SW 1271 (cell line): ENCODE measurements around the gene RPTOR.

Source experiments
- DNase-seq, 2 experiments: peaks; one replicate each; lab custom pipeline; 2025; lab: John Stamatoyannopoulos, UW

RPTOR gene

DNA sequence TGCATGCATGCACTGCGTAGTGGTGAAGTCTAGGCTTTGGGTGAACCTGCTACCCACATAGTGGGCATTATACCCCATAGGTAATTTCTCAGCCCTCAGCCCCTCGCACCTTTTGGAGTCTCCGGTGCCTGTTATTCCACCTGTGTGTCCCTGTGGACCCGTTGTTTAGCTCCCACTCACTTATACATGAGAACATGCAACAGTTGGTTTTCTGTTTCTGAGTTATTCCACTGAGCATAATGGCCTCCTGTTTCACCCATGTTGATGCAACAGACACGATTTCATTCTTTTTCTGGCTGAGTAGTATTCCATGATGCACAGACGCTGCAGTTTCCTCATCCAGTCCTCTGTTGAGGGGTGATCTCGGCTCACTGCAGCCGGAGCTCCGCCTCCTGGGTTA, 305.5 kb downstream of the RPTOR start:
- no peak for DNase-seq

DNA sequence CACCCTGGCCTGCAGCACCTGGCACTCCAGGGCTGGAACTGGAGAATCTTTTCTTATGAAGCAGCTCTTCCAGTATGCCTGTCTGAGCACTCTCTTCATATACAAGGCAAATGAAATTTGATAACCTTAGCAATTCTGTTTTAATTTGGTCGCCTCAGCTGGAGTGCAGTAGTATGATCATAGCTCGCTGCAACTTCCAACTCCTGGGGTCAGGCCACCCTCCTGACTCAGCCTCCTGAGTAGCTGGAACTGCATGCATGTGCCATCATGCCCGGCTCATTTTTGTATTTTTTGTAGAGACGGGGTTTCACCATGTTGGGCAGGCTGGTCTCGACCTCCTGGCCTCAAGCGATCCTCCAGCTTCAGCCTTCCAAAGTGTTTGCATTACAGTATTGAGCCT, 306.2 kb downstream of the RPTOR start:
- DNase-seq = no peak

DNA sequence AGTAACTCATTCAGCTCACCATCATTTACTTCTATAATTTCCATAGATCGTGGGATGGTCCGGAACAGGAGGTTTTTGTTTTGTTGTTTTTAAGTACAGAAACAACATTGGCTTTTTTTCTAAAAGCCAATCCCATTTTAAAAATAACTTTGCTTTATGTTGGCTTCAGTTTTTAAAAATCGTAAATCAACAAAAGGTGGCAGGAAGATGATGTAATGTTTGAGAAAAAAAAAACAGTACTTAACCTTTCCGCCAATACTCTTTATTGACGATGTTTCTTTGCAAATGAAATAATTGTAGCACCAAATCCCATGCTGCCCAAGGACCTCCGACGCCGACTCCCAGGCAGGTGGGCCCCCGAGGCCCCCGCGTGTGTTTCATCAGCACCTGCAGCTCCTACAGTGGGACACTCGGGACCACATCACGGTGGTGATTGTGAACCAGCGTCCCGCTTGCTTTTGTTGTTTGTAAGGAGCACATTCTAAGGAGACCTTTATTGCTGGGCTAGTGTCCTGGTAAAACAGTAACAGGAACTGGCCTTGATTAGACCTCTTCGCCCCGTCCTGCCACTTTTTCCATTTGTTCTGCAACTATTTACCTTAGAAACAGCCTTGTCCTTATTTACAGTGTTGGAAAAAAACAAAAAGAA, 306.8 kb downstream of the RPTOR start:
- DNase-seq = no peak

DNA sequence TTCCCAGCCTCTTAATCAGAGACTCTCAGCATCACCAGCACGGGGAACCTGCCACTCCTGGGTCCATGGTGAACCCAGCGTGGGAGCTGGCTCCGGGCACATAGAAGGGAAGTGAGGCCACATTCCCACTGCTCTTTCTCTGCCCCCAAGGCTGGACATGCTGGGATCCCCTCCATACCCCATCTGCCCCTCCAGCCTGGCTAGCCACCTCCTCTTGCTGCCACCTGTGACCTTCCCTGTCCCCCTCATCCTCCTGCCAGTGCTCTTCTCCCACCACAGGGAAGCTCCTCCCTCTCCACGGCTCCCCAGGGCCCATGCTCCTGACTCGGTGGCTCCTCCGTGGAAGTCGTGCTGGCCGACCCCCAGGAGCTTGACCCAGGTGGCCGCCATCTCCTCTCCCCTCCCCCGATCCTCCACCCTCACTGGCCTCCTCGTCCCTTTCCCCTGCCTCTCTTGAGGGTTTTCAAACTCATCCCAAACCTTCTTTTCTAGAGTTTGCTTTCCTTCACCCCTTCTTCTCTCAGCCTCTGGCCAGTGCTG, 307.9 kb downstream of the RPTOR start:
- no peak for DNase-seq

DNA sequence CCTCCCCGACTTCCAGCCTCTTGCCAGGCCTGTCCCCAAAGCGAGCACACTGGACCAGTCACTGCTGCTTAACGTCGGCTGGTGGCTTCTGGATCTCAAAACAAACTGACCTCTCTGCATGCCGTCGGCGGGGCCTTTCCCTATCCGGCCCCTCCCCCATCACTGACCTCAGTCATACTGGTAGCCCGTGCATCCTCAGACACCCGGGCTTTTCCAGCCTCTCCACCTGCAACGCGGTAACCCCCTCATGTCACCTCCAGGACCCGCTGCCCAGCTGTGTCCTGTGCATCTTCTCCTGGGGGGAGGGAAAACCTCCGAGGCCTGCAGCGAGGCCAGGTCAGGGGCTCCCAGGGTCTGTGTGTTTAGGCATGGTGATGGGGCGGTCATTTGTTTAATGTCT, 308.4 kb downstream of the RPTOR start:
- DNase-seq = no peak

DNA sequence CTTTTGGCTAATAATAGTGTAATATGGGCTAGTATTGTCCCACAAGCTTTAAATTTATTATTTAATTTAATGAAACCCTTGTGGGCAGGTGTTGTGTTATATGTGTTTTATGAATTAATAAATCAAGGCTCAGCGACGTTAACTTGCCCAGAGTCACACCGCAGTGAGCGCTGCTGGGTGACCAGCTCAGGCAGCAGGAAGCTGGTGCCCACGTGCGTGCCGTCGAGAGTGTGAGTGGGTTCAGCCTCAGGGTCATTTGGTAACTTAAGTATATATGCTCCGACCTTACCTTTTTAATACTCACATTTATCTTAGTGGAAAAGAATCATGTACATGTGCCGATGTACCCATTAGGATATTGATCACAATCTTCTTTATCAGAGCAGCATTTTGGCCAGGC, 309.6 kb downstream of the RPTOR start:
- no peak for DNase-seq

DNA sequence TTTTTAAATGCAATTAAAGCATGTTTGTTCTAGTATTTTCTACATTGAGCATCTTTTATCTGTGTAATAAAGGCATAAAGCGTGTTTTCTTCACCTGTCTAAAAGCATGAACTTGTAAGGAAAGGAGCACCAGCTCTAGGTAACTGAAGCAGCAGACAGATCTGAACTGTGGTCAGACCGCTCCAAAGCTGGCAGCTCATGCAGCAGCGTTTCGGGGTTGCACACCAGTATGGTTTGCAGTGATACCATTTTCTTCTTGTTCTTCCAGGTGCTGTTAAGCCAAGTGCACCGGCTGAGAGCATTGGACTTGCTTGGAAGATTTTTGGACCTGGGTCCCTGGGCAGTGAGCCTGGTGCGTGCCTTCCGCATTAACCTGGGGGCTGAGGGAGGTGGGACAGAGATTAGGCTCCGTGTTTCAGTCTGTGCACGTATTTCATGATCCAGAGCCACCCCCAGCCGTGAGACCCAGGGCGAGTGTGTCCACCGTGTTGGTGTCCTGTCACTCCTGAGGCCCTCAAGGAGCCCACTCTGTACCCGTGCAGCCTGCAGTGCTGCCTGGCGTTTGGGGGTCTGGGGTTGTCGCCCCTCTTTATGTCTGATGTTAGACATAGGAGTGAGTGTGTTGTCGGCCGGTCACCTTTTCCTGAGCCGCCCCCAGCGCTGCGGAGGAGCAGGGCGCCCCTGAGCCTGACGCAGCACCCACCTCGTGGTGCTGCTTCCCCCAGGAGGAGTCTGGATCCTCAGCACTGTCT, 310.7 kb downstream of the RPTOR start:
- no peak for DNase-seq

DNA sequence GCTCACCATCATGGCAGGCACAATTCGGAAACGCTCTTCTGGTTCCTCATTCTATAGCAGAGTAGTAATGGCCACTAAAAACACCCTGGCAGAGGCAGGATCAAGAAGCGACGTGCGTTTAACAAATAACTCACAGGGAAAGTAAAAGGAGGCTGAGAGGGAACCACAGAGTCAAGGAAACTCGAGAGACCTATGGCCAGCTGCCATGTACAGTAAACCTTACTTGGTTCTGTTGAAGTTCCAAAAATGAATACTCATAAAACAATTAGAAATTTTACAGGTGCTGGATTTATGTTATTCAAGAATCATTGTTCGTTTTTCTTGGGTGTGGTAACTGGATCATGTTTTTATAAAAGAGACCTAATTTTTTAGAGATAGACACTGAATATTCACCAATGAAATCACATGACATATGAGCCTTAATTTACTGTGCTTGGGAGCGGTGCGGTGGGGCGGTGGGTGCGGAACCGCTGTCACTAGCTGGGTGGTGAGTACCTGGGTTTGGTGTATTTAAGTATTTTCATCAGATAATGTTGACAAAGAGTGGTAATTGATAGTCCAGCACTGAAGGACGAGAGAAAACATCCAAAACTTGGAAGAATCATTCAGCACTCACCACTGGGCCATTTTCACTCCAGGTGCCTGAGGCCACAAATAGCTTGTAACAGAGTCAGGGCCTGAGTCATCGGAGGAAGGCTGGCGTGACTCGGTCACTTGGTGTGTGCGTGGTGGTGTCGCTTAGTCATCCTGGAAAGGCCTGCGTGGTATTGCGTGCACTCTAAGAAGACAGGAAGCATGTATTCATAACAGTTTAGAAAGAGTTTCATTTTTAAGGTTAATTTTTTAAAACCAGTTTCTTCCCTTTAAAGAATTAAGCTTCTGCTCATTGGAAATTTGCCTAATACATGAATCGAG, 311.6 kb downstream of the RPTOR start:
- DNase-seq = peak; percentile 87 to 95

DNA sequence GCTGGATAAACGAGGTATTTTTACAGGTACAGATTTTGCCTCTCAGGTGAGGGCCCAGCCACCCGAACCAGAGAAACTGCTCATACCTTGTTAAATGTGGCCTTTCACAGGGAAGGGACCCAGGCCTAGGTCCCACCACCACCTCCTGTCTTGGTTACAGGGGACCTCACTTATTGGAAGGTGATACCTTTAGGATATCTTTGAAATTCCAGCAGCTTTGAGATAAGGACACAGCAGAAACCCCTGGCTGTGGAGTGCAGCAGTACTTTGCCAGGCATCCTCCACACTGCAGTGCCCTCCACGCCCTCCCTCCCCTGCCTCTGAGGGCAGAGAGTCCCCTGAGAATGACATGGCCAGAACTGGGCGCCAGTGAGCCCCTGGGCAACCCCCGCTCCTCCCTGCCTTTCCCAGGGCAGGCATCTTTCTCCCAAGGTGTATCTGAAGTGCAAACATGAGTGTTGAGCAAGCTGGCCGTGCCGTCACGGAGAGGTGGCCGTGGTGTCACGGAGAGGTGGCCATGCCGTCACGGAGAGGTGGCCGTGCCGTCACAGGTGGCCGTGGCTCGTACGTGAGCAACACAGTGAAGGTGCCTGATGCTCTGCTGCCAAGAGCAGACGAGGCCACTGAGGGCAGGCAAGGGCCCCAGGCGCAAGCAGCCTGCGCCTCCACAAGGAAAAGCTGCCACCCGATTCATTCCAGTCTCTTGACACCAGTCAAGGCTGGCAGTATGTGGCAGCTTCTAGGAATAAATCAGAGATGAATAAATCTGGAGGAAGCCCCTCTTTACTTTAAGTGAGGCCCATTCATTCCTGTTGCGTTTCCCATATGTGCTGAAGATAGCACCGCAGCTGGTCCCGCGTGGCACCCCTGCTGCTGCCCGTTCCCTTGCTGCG, 312.5 kb downstream of the RPTOR start:
- DNase-seq = no peak

DNA sequence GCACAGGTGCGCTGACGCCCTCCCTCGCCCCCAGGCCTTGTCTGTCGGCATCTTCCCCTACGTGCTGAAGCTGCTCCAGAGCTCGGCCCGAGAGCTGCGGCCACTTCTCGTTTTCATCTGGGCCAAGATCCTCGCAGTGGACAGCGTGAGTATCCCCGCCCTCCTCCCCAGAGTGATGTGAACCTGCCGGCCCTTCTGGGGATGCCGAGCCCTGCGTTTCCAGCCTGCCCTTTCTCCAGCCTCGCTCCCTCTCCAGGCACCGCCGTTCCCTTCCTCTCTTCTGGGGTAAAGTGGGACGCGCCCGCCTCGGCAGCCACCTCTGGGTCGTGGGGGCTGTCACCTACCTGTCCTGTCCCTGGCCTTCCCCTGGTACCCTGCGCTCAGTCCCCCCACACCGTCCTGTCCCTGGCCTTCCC, 313.1 kb downstream of the RPTOR start:
- DNase-seq = no peak

DNA sequence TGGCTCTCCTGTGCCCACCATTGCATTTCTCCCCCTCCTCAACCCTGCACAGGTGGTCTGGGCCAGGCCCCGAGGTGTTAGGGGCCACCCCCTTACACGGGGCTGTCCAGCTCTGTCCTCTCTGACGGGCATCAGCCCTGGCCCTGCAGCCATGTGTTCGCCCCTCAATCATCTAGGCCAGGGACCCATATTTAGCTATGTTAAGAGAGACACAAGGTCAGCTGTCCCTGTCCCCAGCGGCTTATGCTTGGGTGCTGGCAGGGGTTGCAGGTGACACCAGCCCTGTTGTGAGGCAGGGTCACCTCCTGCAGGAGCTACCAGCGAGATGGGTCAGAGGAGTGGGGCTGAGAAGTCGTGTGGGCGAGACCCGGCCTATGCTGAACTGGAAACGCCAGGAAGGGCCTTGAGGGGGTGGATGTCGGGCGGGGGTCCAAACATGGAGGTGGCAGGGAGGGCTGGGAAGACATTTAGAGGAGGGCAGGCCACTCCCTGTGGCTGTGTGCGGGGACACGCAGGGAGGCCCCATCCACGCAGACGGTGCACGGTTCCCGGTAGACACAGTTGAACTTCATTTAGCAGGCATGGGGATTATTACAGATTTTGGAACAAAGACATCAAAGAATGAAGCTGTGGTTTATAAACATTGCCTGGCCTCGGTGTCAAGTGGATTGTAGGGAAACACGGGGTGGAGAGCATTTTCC, 313.8 kb downstream of the RPTOR start:
- no peak for DNase-seq

DNA sequence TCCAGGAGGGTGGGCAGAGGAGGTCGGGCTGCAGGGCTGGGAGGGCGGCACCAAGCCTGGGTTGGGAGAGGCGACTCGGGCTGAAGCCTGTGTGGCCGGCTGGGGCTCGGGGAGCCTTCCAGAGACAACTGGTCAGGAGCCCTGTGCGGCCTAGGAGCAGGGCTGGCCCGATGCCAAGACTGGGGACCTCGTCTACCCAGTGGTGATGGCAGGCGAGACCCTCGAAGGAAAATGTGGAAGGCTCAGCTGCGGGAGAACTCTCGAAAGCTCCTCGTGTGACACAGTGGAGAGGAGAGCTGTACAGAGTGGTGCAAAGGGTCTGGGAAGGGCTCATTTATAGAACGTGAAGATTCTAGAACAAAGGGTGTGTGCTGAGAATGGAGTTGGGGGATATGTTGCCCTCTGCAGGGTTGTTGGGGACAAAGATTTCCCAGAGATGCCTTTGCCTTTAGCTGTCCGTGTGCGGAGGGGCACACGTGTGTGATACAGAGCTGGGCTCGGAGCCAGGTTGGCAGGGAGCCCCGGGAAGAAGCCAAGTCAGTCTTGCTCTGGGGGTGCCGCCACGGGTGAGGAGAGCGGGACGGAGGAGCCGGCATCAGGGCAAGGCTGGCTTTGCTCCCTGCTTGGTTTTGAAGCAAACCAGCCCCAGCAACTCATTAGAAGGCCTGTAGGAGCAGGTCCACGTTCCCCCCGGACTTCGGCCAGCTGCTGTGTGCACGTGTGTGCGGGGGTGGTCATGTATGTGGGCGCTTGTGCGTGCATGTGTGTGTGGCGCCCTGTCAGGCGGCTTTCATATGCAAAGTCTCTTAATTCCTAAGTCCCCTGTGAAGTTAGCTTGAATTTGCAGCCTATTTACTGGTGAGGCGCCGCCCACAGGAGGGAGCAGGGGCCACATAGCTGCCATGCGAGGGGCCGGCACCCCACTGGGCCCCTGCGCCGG, 314.6 kb downstream of the RPTOR start:
- no peak for DNase-seq

DNA sequence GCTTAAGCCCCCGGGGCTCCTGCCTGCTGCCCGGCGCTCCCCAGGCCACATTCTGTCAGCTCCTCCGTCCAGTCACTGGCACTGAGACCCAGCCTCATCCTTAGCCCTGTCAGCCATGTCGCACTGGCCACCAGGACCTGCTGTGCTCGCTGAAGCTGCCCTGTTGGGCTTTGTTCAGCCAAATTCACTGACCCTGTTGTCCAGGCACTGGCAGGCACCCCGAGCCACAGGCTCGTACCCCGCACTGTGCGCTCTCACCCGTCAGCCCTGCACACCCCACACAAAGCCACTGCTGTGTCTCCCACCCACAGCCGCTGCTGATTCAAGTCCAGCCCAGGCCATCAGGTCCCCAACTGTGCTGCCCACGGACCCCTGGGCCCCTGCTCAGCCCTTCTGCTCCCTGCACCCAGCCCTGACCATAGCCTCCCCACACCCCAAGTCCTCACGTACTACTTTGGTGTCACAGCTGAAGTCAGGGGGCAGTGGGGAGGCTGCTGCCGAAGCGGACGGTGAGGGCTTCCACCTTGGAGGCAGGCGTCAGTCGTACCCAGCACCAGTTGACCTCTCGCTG, 315.5 kb downstream of the RPTOR start:
- no peak for DNase-seq

DNA sequence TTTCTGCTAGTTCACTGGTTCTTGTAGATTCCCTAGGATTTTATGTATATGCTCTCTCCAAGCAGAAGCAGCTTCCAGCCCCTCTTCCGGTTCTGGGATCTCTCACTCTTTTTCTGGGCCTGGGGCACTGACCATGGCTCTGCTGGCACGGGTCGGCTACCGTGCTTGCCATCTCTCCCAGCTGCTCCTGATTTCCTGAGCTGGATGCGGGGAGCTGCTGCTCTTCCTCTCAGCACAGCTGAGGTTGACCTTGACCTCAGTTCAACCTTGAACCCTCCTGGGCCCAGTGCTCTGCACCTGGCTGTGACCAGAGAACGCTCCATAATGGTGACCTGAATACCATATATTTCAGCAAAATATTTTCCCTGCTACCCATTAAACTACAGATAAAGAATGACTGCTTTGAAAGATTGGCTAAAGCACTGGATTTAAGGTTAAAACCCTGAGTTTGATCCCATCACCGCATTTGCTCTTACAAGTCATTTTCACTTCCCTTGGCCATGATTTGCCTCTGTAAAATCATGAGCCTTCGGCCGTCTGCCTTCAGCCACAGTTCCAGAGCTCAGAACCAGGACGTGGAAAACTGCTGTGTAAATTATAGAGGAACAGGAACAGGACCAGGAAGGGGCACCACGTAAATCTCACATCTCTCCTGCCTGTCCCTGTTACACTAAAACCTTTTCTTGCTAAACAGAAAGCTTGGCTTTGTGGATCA, 316.2 kb downstream of the RPTOR start:
- no peak for DNase-seq

DNA sequence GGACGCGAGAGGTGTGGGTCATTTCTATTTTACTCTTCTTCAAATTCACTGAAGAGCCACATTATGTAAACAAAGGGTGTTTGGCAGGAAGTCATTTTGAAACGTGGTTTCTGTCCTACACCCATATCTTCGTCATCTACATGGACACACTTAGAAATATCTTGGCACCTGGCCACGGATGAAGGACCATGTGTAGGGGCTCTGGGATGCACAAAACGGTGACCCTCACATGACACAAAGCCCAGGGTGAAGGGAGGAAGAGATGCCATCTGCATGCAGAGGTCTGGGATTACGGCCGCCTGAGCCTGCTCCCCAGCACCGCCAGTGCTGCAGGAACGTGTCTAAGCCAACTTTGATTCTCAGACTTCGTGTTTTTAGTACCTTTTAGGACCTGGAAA, 316.8 kb downstream of the RPTOR start:
- DNase-seq = no peak

DNA sequence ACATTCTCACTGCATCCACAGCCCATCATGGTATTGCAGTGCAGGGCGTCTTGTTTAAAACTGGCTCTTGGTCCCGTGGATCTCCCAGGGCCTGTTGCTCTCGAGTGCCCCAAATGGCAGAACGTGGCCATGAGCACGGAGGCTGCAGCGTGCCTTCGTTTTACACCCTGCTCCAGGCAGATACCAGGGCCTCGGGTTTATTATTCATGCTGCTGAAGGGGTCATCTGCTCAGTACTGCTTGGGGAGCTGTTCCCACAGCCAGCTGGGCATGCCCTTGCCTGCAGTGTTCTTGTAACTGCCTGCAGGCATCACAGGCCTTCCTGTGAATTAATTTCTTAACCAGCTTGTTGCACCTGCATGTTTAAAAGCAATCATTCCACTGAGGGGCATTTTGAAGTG, 317.3 kb downstream of the RPTOR start:
- no peak for DNase-seq

DNA sequence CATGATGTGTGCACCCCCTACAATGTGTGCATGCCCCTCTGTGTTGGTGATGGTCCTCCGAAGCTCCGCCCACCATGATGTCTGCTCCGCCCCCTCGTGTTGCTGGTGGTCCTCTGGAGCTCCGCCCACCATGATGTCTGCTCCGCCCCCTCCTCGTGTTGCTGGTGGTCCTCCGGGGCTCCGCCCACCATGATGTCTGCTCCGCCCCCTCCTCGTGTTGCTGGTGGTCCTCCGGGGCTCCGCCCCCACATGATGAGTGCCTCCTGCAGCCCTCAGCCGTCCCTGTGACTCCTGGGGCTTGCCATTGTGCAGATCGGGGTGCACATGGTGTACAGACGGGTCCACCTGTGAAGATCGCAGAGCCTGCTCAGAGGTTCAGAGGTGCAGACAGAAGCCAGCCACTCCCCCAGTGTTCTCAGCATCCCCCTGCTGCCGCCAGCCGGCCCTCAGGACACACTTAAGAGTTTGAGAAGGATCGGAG, 317.9 kb downstream of the RPTOR start:
- DNase-seq = no peak

DNA sequence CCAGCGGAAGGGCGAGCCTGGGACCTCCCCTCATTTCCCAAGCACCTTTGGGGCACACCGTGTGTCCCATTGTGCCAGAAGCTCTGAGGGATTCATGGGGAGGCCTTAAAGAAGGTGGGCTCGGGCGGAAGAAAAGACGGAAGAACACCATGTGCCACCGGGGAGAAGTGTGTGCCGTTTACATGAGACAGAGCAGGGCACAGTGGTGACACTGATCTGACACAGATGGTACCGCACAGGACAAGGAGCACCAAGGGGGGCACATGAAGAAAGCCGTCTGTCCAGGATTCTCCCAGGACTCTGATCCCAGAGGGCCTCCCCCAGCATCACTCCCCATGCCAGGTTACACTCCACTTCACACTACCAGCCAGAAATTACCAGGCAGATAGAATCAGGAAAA, 318.3 kb downstream of the RPTOR start:
- DNase-seq = no peak

DNA sequence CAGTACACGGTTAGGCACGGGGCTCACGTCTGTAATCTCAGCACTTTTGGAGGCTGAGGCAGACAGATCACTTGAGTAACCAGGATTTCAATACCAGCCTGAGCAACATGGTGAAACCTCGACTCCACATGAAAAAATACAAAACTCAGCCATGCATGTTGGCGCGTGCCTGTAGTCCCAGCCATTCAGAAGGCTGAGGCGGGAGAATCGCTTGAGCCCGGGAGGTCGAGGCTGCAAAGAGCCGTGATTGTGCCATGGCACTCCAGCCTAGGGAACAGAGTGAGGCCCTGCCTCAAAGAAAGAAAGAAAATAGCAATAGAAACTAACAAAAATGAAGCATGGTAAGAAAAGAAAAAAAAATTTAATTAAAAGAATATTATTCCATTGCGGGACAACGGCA, 319.0 kb downstream of the RPTOR start:
- DNase-seq = no peak
